Measurements from ENCODE around the gene TMEFF1.
"Not testable (repeated sequence)": the region's sequence is repeated elsewhere in the genome, so short reads cannot be mapped to it uniquely, and the experiment has no call there.

TMEFF1 gene, protein sequence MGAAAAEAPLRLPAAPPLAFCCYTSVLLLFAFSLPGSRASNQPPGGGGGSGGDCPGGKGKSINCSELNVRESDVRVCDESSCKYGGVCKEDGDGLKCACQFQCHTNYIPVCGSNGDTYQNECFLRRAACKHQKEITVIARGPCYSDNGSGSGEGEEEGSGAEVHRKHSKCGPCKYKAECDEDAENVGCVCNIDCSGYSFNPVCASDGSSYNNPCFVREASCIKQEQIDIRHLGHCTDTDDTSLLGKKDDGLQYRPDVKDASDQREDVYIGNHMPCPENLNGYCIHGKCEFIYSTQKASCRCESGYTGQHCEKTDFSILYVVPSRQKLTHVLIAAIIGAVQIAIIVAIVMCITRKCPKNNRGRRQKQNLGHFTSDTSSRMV
- total RNA-seq = 0 to 0.04 reads per million in 2 donors

DNA sequence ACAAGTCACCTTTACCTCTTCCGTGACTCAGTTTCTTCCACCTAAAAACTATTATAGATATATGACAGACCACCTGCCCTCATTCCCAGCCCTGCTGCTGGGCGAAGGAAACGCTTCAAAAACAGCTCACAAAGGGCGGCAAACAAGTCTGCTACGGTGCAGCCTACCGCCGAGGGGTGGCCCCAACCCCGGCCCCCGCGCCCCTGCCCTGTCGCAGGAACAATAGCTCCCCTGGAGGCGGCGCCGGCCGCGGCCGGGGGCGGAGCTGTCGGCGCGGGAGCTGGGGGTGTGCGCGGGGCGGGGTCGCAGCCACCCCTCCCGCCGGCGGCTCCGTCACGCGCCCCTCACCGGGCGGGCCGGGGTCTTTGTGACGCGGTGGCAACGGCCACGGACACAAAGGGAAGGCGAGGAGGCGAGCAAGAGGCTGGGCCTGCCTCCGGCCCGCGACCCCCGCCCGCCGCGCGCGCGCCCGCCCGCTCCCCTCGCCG, at the start of gene TMEFF1:
TSS of gene TMEFF1 (plus strand) at position 362 of the 488 bp plus-strand sequence. CDS start 396 bp downstream, outside the sequence.
- peak; percentile 13 for DNase-seq

DNA sequence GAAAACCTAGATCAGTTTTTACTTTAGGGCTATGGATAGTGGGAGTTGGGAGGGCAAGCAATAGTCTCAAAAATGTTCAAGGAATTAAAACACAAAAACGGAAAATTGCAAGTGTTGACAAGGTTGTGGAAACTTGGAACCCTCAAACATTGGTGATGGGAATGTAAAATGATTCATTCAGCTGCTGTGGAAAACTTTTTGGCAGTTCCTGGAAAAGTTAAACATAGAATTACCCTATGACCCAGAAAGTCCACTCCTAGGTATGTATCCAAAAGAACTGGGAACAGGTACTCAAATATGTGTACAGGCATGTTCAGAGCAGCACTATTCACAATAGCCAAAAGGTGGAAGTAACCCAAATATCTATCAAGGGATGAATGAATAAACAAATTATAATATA, 47.2 kb upstream of the TMEFF1 start:
- no peak for DNase-seq

DNA sequence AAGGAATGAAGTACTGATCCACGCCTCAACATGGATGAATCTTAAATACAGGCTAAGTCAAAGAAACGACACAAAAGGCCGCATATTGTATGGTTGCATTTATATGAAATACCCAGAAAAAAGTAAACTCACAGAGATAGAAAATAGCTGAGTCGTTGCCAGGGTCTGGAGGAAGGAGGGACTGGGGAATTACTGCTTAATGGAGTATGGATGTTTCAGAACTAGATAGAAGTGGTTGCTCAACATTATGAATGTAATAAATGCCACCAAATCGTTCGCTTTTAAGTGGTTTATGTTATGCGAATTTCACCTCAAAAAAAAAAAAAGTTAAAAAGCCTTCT, 46.8 kb upstream of the TMEFF1 start:
- DNase-seq = no peak

DNA sequence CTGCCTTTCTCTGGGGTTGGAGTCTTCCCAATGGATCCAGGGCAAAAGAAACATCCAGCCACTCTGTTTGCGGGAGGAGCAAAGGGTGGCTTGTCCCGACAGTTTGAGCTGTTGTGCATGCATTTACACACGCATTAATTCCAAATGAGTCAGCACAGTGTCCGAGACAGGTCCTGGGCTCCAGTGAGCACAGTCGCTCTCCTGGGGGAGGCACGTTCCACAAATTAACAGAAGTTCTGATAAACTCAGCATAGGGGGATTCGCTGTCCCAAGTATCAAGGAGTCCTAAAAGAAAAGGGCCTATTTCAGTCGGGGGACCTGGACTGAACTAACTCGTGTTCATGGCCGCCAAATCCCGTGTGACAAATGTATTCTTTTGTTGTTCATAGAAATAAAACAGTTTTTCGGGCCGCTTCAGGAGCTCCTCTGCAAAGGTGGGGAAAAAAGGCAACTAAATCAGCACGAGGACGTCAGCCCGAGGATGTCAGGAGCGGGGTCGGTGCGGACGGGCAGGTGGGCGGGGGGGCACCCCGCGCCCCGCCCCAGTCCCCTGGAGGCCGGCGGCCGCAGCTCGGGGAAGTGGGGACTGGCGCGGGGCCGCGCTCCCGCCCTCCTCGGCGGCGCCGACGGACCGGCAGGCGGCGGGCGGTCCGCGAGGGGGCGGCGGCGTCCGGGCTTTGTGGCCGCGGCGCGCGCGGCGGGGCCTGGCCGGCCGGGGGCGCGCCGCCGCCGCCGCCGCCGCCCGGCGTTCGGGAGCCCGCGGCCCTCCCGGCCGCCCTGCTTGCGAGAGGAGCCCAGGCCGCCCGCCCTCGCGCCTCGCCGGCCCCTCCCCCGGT, 46.2 kb upstream of the TMEFF1 start, which contains the start of gene MSANTD3:
TSS of gene MSANTD3 (plus strand) at position 614 of the 836 bp plus-strand sequence. CDS start 14,796 bp downstream, outside the sequence.
- DNase-seq = peak; percentile 59

DNA sequence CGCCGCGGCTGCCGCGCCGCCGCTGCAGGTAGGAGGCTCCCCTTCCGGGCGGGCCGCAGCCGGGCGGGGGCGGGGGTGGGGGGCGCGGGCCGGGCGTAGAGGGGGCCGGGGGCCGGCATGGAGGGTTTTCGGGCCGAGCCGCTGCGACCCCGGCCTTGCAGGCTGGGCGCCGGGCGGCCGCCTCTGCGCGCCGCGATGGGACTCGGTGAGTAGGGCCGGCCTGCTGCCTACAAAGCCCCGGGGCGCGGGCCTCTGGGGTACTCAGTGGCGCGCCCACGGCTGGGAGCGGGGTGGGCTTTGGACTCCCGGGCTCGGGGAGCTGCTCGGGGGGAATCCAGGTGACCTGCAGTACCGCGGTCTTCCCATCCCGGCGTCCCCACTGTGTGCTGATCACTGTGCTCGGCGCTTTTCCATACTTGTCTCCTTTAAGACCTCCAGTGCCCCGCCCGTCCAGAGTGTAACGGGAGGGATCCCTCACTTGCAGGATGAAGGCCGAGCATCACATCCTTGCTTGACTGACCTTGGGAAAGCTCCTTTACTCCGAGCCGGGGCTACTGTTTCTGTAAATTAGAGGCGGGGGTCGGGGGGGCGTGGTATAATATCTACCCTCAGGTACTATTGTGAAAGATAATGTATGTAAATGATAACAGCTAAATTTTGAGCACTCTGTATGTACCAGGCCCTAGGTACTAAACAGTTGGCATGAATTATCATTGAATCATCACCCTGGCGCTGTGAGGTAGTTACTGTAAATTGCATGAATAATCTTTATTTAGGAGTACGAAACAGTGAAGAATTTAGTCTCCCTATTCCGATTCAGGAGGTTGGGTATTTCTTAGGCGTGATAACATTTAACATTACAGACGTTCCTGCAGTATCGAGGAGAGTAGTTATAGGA, 45.3 kb upstream of the TMEFF1 start:
- DNase-seq = no peak

DNA sequence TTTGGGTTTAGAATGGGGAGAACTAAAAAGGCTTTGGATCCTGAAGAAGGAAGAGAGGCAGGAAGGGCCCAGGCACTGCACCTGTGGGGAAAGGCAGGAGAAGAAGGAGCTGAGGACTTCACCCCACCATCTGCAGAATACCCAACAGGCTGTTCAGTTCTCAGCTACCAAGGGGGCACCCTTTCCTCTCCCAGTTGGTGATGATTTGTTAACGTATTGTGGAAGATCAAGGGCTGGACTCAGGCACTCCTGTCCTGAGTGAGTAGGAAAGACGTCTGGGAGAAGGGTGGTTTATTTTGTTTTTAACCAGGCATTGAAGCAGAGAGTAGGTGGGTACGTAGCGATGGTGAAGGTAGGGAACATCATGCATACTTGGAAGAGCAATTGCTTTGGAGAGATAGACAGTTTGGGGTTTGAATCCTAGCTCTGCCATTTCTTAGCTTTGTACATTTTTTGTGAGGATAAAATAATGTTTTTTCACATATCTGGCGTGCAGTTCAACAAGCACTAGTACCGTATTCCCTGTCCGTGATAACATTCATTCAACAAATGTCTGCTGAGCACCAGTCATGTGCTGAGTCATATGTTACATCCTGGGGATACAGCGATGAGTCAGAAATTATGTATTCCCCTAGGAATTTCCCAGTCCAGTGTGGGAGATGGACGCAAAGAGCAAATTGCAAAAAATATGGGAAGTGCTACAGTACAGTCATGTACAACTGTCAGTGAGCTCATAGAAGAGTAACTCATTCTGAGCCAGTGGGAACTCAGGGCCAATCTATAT, 43.9 kb upstream of the TMEFF1 start:
- DNase-seq = no peak

DNA sequence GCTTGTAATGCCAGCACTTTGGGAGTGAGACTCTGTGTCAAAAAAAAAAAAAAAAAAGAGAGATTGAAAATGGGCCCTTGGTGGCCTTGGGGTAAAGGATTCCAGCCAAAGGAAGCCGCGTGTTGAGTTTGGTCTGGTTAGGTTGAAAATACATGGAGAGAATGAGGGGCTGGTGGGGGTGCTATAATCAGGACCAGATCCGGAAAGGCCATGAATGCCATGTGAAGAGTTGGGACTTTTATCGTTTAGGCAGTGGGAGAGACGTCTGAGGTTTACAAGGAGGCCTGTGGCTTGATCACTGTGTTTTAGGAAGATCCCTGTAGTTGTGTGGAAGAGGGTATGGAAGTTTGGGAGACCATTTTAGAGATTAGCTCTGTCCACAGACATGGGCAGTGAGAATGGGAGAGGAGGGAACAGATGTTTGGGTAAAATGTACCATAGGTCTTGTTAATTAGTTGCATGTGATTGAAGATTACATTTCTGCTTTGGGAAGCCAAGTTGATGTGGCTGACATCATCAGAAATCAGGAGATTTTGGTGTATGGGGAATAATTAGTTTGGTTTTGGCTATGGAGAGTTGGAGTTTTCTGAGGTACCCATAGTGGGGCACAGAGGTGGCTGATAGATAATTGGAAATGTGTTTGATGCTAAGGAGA, 42.5 kb upstream of the TMEFF1 start:
- no peak for DNase-seq

DNA sequence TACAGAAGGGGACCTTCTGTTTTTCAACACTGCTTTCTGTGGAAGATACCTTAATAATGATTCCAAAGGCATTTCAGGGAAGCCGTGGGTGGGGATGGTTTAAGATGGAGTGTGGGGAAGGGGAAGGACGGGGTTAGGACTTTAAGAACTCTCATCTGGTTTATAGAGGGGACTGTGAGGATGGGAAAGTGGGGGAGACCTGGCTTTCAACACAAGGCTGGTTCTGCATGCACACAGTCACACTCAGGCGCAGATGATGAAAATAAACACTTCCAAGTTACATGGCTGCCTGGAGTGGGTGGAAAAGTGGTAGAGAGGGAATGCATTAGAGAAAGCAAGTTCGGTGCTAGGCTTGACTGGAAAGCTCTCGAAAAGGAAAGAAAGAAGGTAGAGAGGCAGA, 41.1 kb upstream of the TMEFF1 start:
- no peak for DNase-seq

DNA sequence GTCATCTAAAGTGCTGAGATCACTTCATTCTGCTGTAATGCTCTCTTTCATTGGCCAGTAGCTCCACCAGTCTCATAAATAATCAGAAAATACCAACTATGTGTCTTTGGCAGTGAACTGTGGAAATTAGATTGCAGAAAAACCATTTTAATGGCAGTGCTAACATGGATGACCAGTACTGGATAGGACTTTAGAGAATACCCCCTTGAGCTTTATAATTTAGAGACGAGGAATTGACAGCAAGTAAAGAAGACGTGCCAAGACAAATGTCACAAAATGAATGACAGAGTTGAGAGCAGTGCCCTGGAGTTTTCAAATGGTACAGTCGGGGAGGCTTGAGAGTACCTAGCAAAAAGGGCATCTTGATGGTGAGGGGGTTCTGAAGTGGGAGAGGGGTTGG, 40.2 kb upstream of the TMEFF1 start:
- DNase-seq = no peak

DNA sequence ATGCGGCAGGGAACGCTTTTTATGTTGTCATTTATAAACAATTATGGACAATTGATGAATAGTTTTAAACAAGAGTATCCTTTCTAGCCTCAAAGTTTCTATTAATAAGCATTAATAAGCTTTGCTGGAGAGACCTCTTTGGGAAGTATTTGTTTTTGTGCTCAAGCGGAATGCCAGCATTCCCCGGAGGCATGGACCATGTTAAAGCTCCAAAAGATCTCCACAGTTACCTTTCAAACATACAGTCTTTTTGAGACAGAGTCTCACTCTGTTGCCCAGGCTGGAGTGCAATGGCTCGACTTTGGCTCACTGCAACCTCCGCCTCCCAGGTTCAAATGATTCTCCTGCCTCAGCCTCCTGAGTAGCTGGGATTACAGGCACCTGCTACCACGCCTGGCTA, 36.4 kb upstream of the TMEFF1 start:
- DNase-seq = no peak

DNA sequence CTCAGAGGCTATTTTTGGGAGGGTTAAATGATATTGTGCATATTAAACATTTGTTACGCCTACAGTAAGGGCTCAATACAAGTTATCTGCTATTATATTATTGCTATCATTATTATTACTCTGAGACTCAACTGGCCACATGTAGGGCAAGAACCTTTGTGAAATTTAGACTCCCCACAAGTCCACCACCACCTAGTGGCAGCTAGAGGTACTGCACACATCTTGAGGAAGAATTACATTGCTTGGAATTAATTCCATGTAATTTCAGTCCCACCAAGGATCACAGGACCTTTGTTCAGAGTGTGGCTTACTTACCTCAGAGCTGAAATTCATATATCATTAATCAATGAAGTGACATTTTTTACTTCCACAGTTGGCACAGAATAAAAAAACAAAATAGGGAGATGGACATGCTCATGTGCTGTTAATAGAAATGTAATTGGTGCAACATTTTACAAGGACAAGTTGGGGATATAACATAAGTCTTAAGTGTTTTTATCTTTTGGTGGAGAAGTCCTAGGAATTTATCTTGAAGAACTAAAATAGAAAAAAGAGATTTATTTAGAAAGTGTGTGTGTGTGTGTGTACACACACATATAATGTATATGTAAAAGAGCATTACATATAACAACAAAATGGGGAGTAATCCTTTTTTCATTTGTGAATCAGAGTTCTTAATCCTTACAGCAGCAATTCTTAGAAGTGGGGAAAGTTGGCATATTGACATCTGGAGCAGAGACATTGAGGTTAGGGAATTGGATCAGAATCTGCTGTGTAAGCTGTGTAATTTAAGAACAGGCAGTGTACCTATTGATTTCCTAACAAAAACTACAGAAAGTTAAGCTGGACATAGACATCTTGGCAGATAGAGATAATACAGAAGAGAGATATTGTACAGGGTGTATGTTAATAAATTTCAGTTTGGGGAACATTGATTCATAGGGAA, 34.8 kb upstream of the TMEFF1 start:
- DNase-seq = no peak

DNA sequence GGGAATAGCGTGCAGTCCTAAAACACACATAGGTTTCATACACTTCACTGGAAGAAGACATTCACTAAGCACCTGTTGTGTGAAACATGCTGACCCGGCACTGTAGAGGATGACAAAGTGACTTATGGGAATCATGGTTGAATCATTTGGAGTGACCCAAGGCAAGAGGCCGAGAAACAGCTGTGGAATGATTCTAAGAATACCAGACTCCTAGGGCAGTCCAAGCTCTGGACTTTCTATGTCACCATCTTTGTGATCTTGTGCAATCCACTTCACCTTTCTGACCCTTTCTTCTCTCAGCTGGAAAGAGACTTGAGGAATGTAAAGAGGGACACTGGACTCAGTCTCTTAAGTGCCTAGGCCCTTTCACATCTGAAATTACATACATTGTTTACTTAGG, 32.9 kb upstream of the TMEFF1 start:
- no peak for DNase-seq

DNA sequence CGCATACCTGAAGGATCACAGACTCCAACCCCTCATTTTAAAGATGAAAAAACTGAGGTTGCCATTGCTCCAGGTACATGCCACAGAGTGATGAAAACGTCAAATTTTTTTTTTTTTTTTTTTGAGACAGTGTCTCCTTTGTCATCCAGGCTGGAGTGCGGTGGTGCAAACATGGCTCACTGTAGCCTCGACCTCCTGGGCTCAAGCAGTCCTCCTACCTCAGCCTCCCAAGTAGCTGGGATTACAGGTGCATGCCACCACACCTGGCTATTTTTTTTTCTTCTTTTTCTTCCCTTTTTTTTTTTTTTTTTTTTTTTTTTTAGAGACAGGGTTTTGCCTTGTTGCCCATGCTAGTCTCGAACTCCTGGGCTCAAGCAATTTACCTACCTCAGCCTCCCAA, 32.5 kb upstream of the TMEFF1 start:
- DNase-seq = not testable (repeated sequence)

DNA sequence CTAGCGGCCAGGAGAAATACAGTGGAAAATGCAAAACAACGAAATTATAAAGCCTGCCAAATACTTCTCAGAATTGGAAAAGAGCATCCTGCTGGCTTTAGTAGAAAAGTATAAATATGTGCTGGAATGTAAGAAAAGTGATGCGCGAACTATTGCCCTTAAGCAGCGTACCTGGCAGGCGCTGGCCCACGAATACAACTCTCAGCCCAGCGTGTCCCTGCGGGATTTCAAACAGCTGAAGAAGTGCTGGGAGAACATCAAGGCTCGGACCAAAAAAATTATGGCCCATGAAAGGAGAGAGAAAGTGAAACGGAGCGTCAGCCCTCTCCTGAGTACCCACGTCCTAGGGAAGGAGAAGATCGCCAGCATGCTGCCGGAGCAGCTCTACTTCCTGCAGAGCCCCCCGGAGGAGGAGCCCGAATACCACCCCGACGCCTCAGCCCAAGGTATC, 31.0 kb upstream of the TMEFF1 start:
- DNase-seq = no peak

DNA sequence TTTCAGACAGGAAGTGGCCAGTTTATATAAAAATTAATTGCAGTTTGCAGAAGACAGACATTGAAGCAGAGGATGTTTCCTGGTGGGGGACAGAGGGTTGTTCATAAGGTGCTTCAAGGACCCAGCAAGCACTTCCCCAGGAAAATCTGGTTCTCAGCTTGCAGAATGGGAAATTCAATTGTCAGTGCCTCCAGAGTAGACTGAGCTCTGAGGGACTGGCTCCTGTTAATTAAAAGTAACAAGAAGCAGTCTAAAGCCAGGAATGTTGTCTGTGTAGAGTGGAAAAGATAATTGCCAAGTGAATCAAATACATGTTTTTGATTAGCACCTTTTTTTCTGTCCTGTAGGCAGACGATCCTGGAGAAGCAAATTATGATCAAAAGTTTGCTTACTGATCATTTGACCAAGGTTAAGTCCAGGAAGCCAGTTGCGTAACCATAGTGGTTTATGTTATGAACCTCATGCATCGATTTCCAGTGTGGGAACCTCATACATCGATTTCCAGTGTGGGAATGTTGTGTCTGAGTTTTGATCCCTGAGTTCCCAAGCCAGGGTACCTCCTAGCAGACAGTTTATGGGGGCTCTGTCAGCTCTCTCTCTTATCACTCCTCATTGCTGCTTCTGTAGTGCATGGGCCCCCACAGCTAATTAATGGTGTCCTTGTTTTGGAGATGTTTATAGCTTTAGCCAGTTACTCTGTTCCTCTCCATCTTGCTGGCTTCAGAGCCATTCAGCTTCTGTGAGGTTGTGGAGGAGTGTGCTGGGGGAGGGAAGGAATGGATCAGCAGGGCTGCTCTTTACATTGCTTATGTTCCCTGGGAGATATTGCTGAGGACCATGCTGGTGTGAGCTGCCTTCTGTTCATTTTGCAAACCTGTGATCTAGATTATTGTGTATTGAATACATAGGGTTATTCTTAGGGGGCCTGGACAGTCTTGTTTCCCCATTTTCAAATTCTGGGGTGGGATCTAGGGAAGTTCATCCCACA, 28.9 kb upstream of the TMEFF1 start:
- DNase-seq = no peak

DNA sequence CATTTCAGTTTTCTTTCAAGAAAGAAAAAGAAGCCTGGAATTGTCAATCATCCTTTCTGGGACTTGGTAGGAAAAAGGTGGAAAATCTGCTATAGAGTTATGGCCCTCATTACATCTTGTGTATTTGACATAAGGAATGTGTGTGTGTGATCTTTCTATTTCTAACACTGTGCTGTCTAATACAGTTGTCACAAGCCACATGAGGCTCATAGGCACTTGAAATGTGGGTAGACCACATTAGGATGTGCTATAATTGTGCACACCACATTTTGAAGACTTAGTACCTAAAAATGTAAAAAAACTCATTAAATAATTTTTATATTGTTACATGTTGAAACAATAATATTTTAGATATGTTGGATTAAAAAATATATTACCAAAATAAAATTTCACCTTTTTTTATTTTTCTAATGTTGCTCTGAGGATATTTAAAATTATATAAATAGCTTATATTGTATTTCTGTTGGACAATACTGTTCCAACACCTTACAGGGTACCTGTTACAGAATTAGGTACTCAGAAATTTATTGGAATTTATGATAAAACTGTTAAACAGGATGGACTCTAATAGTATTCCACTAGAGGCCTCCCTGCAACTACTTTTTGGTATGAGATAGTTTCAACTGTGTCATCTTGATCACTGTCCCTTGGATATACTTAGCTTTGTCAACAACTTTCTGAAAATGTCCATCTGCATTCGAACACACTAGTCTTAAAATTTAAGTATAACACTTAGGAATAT, 27.6 kb upstream of the TMEFF1 start:
- no peak for DNase-seq

DNA sequence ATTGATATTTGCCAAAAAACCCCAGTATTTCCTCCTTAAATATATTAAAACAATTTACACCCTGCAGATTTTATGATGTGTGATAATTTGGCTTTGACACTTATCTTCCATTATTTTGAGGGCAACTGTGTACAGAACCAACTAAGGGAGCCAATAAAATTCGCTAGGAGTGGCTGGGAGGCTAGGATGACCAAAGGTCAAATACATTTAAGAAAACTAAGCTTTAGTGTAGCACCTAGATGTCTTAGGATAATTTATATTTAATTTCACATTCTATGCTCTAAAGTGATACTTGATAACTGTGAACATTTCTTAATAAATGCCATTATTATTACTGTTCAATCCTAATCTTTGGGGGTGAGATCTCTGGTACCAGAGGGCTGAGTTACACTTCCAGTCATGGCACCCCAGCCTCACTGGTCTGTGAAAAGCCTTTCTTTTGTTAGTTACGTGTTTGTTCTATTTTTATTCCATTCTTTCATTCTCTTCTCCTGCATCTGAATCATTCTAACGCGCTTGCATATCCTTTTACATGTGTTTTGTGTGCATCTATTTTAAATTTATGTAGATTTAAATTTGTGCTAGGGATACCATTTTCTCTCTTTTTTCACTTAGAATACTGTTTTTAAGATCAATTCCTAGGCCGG, 26.9 kb upstream of the TMEFF1 start:
- no peak for DNase-seq

DNA sequence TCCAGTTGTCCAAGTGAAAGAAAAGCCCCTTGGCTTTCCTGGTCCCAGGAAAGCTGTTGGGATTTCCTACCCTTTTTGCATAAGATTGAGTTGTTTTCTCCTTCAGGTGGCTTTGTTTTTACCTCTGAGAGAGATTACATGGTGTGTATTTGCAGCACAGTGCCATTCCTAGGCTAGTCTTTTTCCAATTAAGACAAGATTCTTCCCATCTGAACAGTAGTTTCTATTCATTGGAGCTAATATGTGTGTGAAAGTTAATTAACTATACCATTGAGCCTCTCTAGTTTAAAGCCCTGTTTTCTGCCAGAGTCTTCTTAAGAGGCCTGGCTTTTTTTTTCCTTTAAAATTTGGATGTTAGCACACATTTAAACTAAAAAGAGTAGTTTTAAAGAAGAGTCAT, 25.9 kb upstream of the TMEFF1 start:
- DNase-seq = no peak

Measured in activated gamma-delta T cell (primary cell).